LHCN-M2 (cell line): ENCODE data around the gene ATP11C. TPM values are rescaled to one million over a fixed set of nuclear protein-coding genes. Genes with fewer than 3 reads are reported as not detected.
"Not testable (repeated sequence)": the region's sequence is repeated elsewhere in the genome, so short reads cannot be mapped to it uniquely, and the experiment has no call there.

Source experiments
- DNase-seq: peaks from one replicate; pipeline ENCODE4 v3.0.0-alpha.2; 2012; ENCODE audit warnings: low read depth
- total RNA-seq: library from RNA; depleted of rRNA; stranded (reverse); fragments of >200 nt; gene quantifications from 2 replicates; pipeline ENCODE4 v1.2.3, GENCODE V29; 2014

Gene ATP11C
- total RNA-seq, 1 experiment from 2014 or later = 44.3 TPM

DNA sequence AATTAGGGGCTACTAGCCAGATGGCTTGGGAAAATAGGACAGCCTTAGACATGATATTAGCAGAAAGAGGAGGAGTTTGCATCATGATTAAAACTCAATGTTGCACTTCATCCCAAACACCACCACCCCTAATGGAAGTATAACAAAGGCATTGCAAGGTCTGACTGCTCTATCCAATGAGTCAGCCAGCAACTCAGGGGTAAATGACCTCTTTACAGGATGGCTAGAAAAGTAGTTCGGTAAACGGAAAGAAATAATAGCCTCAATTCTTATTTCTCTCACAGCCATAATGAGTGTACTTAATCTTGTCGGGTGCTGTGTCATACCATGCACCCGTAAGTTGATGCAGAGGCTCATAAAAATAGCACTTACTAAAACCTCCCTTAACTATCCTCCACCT, 76.0 kb downstream of the ATP11C start:
- not testable (repeated sequence) for DNase-seq

- peak; percentile 17 for DNase-seq
These were observed 81.1 kb downstream of the ATP11C start for GRCh38 chrX:139851730-139852129.

DNA sequence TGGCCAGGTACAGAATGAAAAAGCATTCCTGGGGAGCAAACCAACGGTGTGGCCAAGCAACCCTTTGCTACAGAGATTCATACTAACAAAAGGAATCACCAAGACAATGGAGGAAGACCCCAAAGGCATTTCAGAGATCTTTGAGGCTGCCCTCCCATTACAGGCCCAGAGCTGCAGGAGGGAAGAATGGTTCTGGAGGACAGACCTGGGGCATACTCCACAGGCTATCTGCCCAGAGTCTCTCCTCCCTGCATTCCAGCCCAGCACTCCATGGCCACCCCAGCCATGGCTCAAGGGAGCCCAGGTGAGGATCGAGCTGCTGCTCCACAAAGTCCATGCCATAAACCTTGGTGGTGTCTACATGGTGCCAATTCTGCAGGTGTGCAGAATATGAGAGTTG, 81.9 kb downstream of the ATP11C start:
- no peak for DNase-seq

DNA sequence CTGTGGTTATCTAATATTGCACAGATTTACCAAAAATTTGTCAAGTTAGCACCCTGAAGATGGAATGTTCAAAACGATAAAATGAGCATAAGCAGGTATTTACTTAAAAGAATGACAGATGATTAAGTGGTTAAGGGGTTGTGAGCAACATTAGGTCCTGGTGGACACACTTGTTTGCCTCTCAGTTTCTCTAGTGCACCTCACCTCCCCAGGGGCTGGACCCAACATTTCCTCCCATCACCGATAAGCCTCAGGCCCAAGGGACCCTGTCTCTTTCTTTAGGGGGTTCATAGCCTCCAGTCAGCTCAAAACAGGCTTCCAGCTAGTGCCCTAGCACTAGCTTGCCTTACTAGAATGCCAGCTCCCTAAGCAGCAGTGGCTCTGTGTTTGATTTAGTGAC, 88.0 kb downstream of the ATP11C start:
- no peak for DNase-seq

DNA sequence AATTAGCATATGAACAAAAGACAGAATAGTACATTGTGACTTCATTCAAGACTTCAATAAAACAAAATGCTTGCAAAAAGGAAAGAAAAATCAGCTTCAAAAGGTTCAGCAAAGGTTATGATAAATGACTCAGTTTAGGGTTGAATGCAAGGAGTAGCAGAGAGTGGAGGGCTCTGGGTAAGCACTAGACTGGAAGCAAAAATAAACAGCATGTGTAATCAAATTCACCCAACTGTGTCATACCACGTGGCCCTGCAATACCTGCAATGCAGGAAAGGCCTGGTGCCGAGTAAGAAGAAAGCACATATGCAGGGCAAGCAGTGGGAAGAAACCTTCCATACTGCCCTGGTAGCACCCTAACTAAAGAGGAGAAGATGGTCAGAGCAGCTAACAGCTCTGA, 88.7 kb downstream of the ATP11C start:
- no peak for DNase-seq

- no peak for DNase-seq
These were observed 90.3 kb downstream of the ATP11C start for GRCh38 chrX:139842326-139843185.

GRCh38 chrX:139836335-139836734, 96.5 kb downstream of the ATP11C start:
- not testable (repeated sequence) for DNase-seq

DNA sequence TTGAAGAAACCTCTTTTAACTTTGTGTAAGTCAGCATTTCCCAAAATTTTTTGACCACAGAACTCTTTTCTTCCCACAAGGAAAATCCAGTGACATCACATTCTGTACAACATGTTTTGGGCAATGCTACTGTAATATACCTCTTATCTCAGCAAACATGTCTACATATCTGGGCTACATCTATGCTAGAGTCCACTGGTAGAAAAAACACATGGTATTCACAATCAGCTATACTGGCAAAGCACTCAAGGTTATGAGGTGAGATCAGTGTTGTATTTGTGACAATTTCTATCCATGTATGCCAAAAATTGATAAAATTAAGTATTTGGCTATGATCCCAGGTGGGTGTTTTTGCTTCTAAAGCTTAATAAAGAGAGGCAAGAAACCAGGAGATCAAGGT, 98.0 kb downstream of the ATP11C start:
- no peak for DNase-seq

- no peak for DNase-seq
These were observed 100.0 kb downstream of the ATP11C start for GRCh38 chrX:139832718-139833309.

DNA sequence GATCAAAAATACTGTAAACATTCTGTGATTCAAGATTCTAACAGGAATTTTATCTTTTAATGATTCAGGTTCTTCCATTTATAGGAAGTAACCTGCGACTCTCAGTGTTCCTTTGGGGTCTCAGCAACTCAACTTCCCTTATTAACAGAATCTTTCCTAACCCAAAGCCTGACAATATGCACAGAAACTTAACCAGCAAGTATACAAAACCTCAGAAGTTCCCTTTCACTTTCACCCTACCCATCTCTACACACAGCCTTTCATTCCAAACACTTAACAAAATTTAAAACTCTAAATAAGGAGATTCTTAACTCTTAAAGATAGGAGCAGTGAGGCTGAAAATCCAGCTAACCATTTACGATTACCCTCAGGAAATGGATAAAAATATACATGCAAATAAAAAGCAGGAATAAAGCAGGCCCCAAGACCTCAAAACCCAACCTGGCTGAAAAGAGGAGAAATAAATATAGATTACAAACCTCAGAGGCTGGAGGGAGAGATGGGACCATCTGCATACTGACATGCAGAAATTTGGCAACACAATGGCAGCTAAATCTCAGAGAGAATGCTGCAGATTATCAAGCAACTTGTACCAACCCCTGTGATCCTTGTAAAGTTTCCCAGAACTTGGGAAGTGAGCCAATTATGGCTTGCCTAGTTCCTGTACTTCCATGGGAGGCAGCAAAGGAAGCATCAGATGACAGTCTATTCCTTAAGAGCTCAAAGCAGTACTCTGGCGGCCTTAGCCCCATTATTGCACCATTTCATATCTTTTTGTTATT, 101.0 kb downstream of the ATP11C start:
- peak; percentile 73 for DNase-seq

- no peak for DNase-seq
These were observed 101.8 kb downstream of the ATP11C start for GRCh38 chrX:139831017-139831416.

DNA sequence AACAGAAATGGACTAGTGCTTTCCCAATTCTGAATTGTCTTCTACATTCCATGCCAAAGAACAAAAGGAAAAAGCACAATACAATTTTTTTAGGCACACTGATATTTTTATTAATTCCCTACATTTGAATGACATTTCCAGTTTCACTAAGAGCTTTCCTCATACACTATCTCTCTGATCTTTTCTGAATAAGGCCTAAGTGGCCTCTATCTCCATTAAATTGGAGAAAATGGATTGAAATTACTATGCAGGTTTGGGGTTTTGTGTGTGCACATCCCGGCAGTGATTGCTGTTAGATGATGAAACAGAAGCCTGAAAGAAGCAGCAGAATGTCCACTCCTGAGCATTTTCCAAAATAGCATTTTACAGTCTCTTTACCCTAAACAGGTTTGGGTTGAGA, 104.0 kb downstream of the ATP11C start:
- no peak for DNase-seq

- DNase-seq = no peak
These were observed 104.8 kb downstream of the ATP11C start for GRCh38 chrX:139828033-139828432.

- peak; percentile 32 for DNase-seq
These were observed 106.5 kb downstream of the ATP11C start for GRCh38 chrX:139826065-139827044.

DNA sequence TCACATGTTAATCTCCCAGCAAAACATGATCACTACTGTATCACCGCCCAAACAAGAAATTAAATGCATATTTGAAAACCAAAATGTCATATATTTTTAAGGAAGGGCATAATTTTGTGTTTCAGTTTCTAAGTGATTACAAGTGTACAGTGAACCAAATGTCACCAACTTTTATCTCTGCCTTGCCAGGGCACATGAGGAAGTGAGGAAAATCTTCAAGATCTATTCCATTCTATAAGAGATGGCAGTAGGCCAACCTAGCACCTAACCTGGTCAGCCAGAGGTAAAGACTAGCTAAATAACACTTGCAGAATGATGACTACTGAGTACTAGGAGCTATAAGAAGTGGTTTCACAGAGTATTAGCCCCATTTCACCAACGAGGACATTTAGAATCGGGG, 107.2 kb downstream of the ATP11C start:
- DNase-seq = no peak

GRCh38 chrX:139823806-139824205, 109.0 kb downstream of the ATP11C start:
- peak; percentile 22 for DNase-seq

GRCh38 chrX:139820358-139820984, 112.4 kb downstream of the ATP11C start:
- DNase-seq = no peak

GRCh38 chrX:139816204-139816603, 116.6 kb downstream of the ATP11C start:
- no peak for DNase-seq

DNA sequence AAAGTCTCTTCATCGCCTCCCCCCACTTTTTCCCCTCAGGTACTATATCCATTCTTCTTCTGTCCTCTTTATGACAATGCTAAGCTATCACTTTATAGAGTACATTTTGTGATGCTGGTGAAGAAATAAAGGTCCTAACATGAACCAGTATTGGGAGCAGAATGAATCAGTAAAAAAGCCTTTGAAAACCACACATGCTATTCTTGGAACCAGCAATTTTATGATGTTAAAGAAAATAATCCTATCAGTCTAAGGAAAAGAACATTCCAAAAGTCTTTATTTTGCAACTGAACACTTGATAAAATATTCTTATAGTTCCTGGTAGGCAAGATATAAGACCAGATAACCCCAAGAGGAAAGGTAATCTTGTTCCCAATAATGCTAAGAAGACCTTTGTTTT, 117.1 kb downstream of the ATP11C start:
- no peak for DNase-seq

- no peak for DNase-seq
These were observed 120.8 kb downstream of the ATP11C start for GRCh38 chrX:139811942-139812629.
